ENCODE results near the gene TMEM18.
A peak's percentile ranks its signal among the peaks of the same experiment; 100 is the strongest.

TMEM18 gene

DNA sequence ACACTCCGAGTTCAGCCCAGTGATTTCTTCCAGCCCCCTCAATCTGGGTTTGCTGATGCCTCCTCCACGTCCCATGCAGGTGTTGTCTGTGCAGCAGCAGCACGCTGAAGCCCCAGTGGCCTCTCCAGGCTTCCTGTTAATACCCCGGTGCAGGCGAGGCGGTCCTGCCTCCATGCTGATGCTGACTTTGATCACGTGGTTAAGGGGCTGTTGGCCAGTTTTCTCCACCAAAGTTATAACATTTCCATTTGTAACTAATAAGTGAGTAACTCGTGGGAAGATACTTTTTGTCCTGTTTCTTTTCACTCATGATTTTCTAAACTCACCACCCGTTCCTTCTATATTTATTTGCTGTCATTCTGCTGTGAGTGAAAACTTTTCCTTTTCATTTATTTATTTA is 42.5 kb upstream of the TMEM18 start:
- Histone ChIP-seq H3K4me2 (ENCODE audit: low read length) (no peak overlapping the region), H3K27ac (ENCODE audit: low read depth, low read length) (no peak overlapping the region), H3K4ac (ENCODE audit: low read depth, low read length) (no peak overlapping the region), H3K27me3 (ENCODE audit: insufficient read depth, low read length, poor library complexity) (no peaks in the 10 kb centered on the region), H2BK15ac (replicated peaks; ENCODE audit: low read depth) (no peak overlapping the region), H3K23ac (ENCODE audit: low read length) (no peak overlapping the region), H3K4me3 (ENCODE audit: low read length) (no peak overlapping the region), H3K9ac (ENCODE audit: low read length) (no peak overlapping the region), H2AK5ac (ENCODE audit: low read length) (no peak overlapping the region), H3K4me1 (ENCODE audit: control insufficient read depth, low read depth, low read length) (no peaks in the 10 kb centered on the region), H4K8ac (ENCODE audit: low read depth, low read length) (no peak overlapping the region), H2BK120ac (ENCODE audit: low read depth, low read length) (no peak overlapping the region), H4K5ac (ENCODE audit: low read length) (no peak overlapping the region), H2BK5ac (ENCODE audit: low read length) (no peak overlapping the region), H3K18ac (ENCODE audit: low read length) (no peak overlapping the region), H3K36me3 (ENCODE audit: control insufficient read depth, insufficient read depth, low read length) (no peaks in the 10 kb centered on the region), H3K79me1 (ENCODE audit: low read length) (no peaks in the 10 kb centered on the region), H3K56ac (ENCODE audit: low read length) (no peak overlapping the region), H3K79me2 (ENCODE audit: control insufficient read depth, insufficient read depth, low read length) (no peaks in the 10 kb centered on the region)
- no CpG with 5 or more reads among the region's 9 CpGs for WGBS (ENCODE audit: extremely low coverage, insufficient coverage, low lambda C conversion rate)
- no peak for DNase-seq

DNA sequence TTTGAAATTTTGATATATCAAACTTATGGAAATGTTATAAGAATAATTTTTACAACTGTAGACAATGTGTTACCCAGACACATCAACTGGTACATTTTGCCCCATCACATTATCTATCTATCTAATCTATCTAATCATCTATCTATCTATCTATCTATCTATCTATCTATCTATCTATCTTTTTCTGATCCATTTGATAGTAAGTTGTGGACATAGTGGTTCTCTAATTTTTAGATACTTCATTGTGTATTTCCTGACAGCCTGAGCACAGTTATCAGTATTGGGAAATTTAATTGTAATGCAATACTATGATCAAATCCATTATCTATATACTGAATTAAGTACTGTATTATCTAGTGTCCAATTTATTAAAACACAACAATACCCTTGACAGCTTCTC is 42.0 kb upstream of the TMEM18 start:
- Histone ChIP-seq H2BK120ac (ENCODE audit: low read depth, low read length) (no peak overlapping the region), H3K18ac (ENCODE audit: low read length) (no peak overlapping the region), H2BK5ac (ENCODE audit: low read length) (no peak overlapping the region), H3K79me1 (ENCODE audit: low read length) (no peaks in the 10 kb centered on the region), H3K27me3 (ENCODE audit: insufficient read depth, low read length, poor library complexity) (no peaks in the 10 kb centered on the region), H3K23ac (ENCODE audit: low read length) (no peak overlapping the region), H3K9ac (ENCODE audit: low read length) (no peak overlapping the region), H3K56ac (ENCODE audit: low read length) (no peak overlapping the region), H3K4me3 (ENCODE audit: low read length) (no peak overlapping the region), H3K36me3 (ENCODE audit: control insufficient read depth, insufficient read depth, low read length) (no peaks in the 10 kb centered on the region), H3K4me2 (ENCODE audit: low read length) (no peak overlapping the region), H3K4me1 (ENCODE audit: control insufficient read depth, low read depth, low read length) (no peaks in the 10 kb centered on the region), H2BK15ac (replicated peaks; ENCODE audit: low read depth) (no peak overlapping the region), H4K5ac (ENCODE audit: low read length) (no peak overlapping the region), H3K4ac (ENCODE audit: low read depth, low read length) (no peak overlapping the region), H2AK5ac (ENCODE audit: low read length) (no peak overlapping the region), H3K79me2 (ENCODE audit: control insufficient read depth, insufficient read depth, low read length) (no peaks in the 10 kb centered on the region), H4K8ac (ENCODE audit: low read depth, low read length) (no peak overlapping the region), H3K27ac (ENCODE audit: low read depth, low read length) (no peak overlapping the region)
- no peak for DNase-seq

- Histone ChIP-seq H3K56ac (ENCODE audit: low read length) (no peak overlapping the region), H3K36me3 (ENCODE audit: control insufficient read depth, insufficient read depth, low read length) (no peaks in the 10 kb centered on the region), H3K4ac (ENCODE audit: low read depth, low read length) (no peak overlapping the region), H3K79me2 (ENCODE audit: control insufficient read depth, insufficient read depth, low read length) (no peaks in the 10 kb centered on the region), H3K4me3 (ENCODE audit: low read length) (no peak overlapping the region), H3K79me1 (ENCODE audit: low read length) (no peaks in the 10 kb centered on the region), H3K27ac (ENCODE audit: low read depth, low read length) (no peak overlapping the region), H2BK120ac (ENCODE audit: low read depth, low read length) (no peak overlapping the region), H3K23ac (ENCODE audit: low read length) (no peak overlapping the region), H3K4me1 (ENCODE audit: control insufficient read depth, low read depth, low read length) (no peaks in the 10 kb centered on the region), H2BK5ac (ENCODE audit: low read length) (no peak overlapping the region), H3K18ac (ENCODE audit: low read length) (no peak overlapping the region), H4K5ac (ENCODE audit: low read length) (no peak overlapping the region), H3K4me2 (ENCODE audit: low read length) (no peak overlapping the region), H3K9ac (ENCODE audit: low read length) (no peak overlapping the region), H2AK5ac (ENCODE audit: low read length) (no peak overlapping the region), H4K8ac (ENCODE audit: low read depth, low read length) (no peak overlapping the region), H2BK15ac (replicated peaks; ENCODE audit: low read depth) (no peak overlapping the region), H3K27me3 (ENCODE audit: insufficient read depth, low read length, poor library complexity) (no peaks in the 10 kb centered on the region)
- no peak for DNase-seq
- WGBS (ENCODE audit: extremely low coverage, insufficient coverage, low lambda C conversion rate) = no CpG with 5 or more reads among the region's 5 CpGs
These were observed 40.5 kb upstream of the TMEM18 start for GRCh38 chr2:717661-718060.

DNA sequence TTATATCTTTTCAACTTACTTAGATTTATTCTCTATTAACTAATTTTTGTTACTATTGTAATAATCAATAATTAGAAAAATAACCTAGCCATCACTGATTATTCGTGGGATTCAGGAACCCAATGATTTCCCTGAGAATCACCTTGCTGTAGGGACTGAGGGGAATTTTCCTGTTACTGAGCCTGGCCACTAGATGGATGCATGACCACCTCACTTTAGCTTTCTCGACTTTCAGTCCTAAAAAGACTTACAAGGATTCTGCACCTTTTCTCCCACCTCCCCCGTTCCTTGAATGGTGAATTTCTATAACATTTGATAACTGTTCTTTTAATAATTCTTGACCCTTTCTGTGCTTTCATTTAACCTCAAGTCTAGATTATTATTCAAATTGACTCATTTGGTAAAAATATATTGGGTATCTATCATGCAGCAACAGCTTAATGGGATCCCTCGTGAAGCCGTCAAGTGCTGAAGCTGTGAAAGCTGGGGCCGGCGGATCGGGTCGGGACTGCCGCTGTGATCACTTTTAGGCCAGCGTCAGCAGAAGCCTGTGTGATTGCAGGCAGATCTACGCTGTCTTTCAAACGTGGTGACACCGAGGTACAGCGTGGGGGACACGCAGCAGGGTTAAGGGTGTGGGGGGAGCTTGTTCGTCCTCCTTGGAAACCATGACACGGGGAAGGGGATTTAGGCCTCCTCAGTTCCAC is 38.8 kb upstream of the TMEM18 start:
- Histone ChIP-seq H3K27me3 (ENCODE audit: insufficient read depth, low read length, poor library complexity) (no peaks in the 10 kb centered on the region), H3K9ac (ENCODE audit: low read length) (no peak overlapping the region), H3K4me2 (ENCODE audit: low read length) (no peak overlapping the region), H3K4me1 (ENCODE audit: control insufficient read depth, low read depth, low read length) (no peaks in the 10 kb centered on the region), H3K79me2 (ENCODE audit: control insufficient read depth, insufficient read depth, low read length) (no peaks in the 10 kb centered on the region), H4K8ac (ENCODE audit: low read depth, low read length) (no peak overlapping the region), H4K5ac (ENCODE audit: low read length) (no peak overlapping the region), H3K4ac (ENCODE audit: low read depth, low read length) (no peak overlapping the region), H3K79me1 (ENCODE audit: low read length) (no peaks in the 10 kb centered on the region), H2BK120ac (ENCODE audit: low read depth, low read length) (no peak overlapping the region), H3K4me3 (ENCODE audit: low read length) (no peak overlapping the region), H3K23ac (ENCODE audit: low read length) (no peak overlapping the region), H2BK5ac (ENCODE audit: low read length) (no peak overlapping the region), H3K27ac (ENCODE audit: low read depth, low read length) (no peak overlapping the region), H2BK15ac (replicated peaks; ENCODE audit: low read depth) (no peak overlapping the region), H3K36me3 (ENCODE audit: control insufficient read depth, insufficient read depth, low read length) (no peaks in the 10 kb centered on the region), H3K56ac (ENCODE audit: low read length) (no peak overlapping the region), H3K18ac (ENCODE audit: low read length) (no peak overlapping the region), H2AK5ac (ENCODE audit: low read length) (no peak overlapping the region)
- DNase-seq = peak; percentile 46
- no CpG with 5 or more reads among the region's 18 CpGs for WGBS (ENCODE audit: extremely low coverage, insufficient coverage, low lambda C conversion rate)

DNA sequence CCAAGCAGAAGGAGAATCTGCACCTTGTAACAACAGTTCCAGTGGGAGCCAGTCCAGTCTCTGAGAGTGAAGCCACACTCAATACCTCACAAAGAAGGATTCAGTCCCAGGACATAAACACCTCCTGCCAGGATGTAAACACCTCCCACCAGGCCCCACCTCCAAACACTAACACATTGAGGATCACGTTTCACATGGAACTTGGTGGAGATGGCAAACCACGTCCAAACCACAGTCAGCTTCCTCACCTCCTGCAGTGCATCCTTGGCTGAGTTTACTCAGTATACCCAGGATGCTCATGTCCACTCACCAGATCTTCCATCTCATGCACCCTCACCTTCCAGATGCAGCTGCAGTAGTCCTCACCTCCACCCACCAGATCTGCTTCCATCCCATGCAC is 37.8 kb upstream of the TMEM18 start:
- Histone ChIP-seq H3K79me2 (ENCODE audit: control insufficient read depth, insufficient read depth, low read length) (no peaks in the 10 kb centered on the region), H3K79me1 (ENCODE audit: low read length) (no peaks in the 10 kb centered on the region), H3K23ac (ENCODE audit: low read length) (no peak overlapping the region), H3K4me3 (ENCODE audit: low read length) (no peak overlapping the region), H3K4me1 (ENCODE audit: control insufficient read depth, low read depth, low read length) (no peaks in the 10 kb centered on the region), H3K56ac (ENCODE audit: low read length) (no peak overlapping the region), H3K9ac (ENCODE audit: low read length) (no peak overlapping the region), H3K27ac (ENCODE audit: low read depth, low read length) (no peak overlapping the region), H4K8ac (ENCODE audit: low read depth, low read length) (no peak overlapping the region), H2BK120ac (ENCODE audit: low read depth, low read length) (no peak overlapping the region), H2BK15ac (replicated peaks; ENCODE audit: low read depth) (no peak overlapping the region), H3K4me2 (ENCODE audit: low read length) (no peak overlapping the region), H4K5ac (ENCODE audit: low read length) (no peak overlapping the region), H3K27me3 (ENCODE audit: insufficient read depth, low read length, poor library complexity) (no peaks in the 10 kb centered on the region), H2AK5ac (ENCODE audit: low read length) (no peak overlapping the region), H2BK5ac (ENCODE audit: low read length) (no peak overlapping the region), H3K18ac (ENCODE audit: low read length) (no peak overlapping the region), H3K36me3 (ENCODE audit: control insufficient read depth, insufficient read depth, low read length) (no peaks in the 10 kb centered on the region), H3K4ac (ENCODE audit: low read depth, low read length) (no peak overlapping the region)
- no CpG with 5 or more reads among the region's 2 CpGs for WGBS (ENCODE audit: extremely low coverage, insufficient coverage, low lambda C conversion rate)
- DNase-seq = no peak
